Measurements from ENCODE around the gene UBAP1L. TPM values are rescaled to one million over a fixed set of nuclear protein-coding genes. Genes with fewer than 3 reads are reported as not detected.

The UBAP1L gene
- total RNA-seq, 1 experiment from 2014 or later = 2.5 TPM

GRCh38 chr15:65058394-65059368, 56.3 kb downstream of the UBAP1L start:
- no TSS peak for BruUV-seq (replicated peaks)
- no peak overlapping the region for H3K27ac ChIP-seq
- H3K4me1 ChIP-seq (replicated peaks; ENCODE audit: insufficient read depth) = peaks cover 36% of the 10 kb centered on the region
- intact Hi-C loops (cut with micrococcal nuclease; ENCODE audit: unreplicated experiment) = loop anchor here (10.0 kb wide), 1 partner anchor 126 kb away; the partner anchor contains the start of gene CLPX
- H2AFZ ChIP-seq = no peak overlapping the region
- peak overlapping the region; percentile 58; the same call in 1 of the 2 replicates for H3K4me2 ChIP-seq
- no peak for DNase-seq
- CTCF ChIA-PET = interaction anchor here (0.5 kb wide), 1 partner anchor 1422 kb away, joined by 4 read pairs; no protein-coding TSS in a partner anchor
- POLR2A ChIA-PET (ENCODE audit: unreplicated experiment) = no interaction called here
- no peaks in the 10 kb centered on the region for H3K27me3 ChIP-seq (ENCODE audit: insufficient read depth, low read depth)
- H4K20me1 ChIP-seq (ENCODE audit: insufficient read depth) = no peaks in the 10 kb centered on the region
- no peaks in the 10 kb centered on the region for H3K9me2 ChIP-seq (ENCODE audit: insufficient read depth)
- H3K79me2 ChIP-seq (ENCODE audit: low read depth) = no peaks in the 10 kb centered on the region
- H3K4me3 ChIP-seq = no peak overlapping the region
- H3K36me3 ChIP-seq (ENCODE audit: low read depth) = no peaks in the 10 kb centered on the region
- H3K9me3 ChIP-seq (ENCODE audit: insufficient read depth, low read depth) = no peaks in the 10 kb centered on the region; the same call in 1 of the 2 replicates
- peaks cover 5% of the 10 kb centered on the region; the same call in 1 of the 2 replicates for H3F3A ChIP-seq (ENCODE audit: insufficient read depth, low read depth)
- TF ChIP-seq CTCF (conservative IDR thresholded peaks at IDR 0.05) = no peak
- TF ChIP-seq EZH2 (IDR thresholded peaks at IDR 0.05; ENCODE audit: low read depth) = no peak

GRCh38 chr15:65057549-65057940, 57.5 kb downstream of the UBAP1L start:
- Histone ChIP-seq H3K9me2 (ENCODE audit: insufficient read depth) (no peaks in the 10 kb centered on the region), H3F3A (ENCODE audit: insufficient read depth, low read depth) (peaks cover 5% of the 10 kb centered on the region; the same call in 1 of the 2 replicates), H3K9me3 (ENCODE audit: insufficient read depth, low read depth) (no peaks in the 10 kb centered on the region; the same call in 1 of the 2 replicates), H4K20me1 (ENCODE audit: insufficient read depth) (no peaks in the 10 kb centered on the region), H3K4me2 (peak overlapping the region; percentile 58), H3K27ac (no peak overlapping the region), H2AFZ (no peak overlapping the region), H3K36me3 (ENCODE audit: low read depth) (no peaks in the 10 kb centered on the region), H3K79me2 (ENCODE audit: low read depth) (no peaks in the 10 kb centered on the region), H3K27me3 (ENCODE audit: insufficient read depth, low read depth) (no peaks in the 10 kb centered on the region), H3K4me3 (no peak overlapping the region), H3K4me1 (replicated peaks; ENCODE audit: insufficient read depth) (peaks cover 36% of the 10 kb centered on the region)
- ChIA-PET CTCF (no interaction called here), POLR2A (ENCODE audit: unreplicated experiment) (no interaction called here)
- no peak for TF ChIP-seq EZH2 (IDR thresholded peaks at IDR 0.05; ENCODE audit: low read depth)
- no peak for TF ChIP-seq CTCF (conservative IDR thresholded peaks at IDR 0.05)
- intact Hi-C loops (cut with micrococcal nuclease; ENCODE audit: unreplicated experiment) = loop anchor here (1.0 to 10.0 kb wide), 2 partner anchors 127 to 240 kb away; partner anchors contain the start of gene CLPX
- no TSS peak for BruUV-seq (replicated peaks)
- no peak for DNase-seq

- TF ChIP-seq EZH2 (IDR thresholded peaks at IDR 0.05; ENCODE audit: low read depth) (no peak), CTCF (conservative IDR thresholded peaks at IDR 0.05) (no peak)
- peaks cover 36% of the 10 kb centered on the region for H3K4me1 ChIP-seq (replicated peaks; ENCODE audit: insufficient read depth)
- ChIA-PET CTCF (no interaction called here), POLR2A (ENCODE audit: unreplicated experiment) (interaction anchor here (0.5 kb wide), 1 partner anchor 128 kb away, joined by 11 read pairs; the partner anchor contains the start of gene CLPX)
- H3K79me2 ChIP-seq (ENCODE audit: low read depth) = no peaks in the 10 kb centered on the region
- H4K20me1 ChIP-seq (ENCODE audit: insufficient read depth) = no peaks in the 10 kb centered on the region
- no peaks in the 10 kb centered on the region for H3K36me3 ChIP-seq (ENCODE audit: low read depth)
- peak; percentile 92 to 96 for DNase-seq
- peak overlapping the region; percentile 58 for H3K4me2 ChIP-seq
- H2AFZ ChIP-seq = no peak overlapping the region
- no peak overlapping the region for H3K4me3 ChIP-seq
- intact Hi-C loops (cut with micrococcal nuclease; ENCODE audit: unreplicated experiment) = loop anchor here (1.0 to 10.0 kb wide), 2 partner anchors 128 to 240 kb away; partner anchors contain the start of gene CLPX
- no peaks in the 10 kb centered on the region; the same call in 1 of the 2 replicates for H3K9me3 ChIP-seq (ENCODE audit: insufficient read depth, low read depth)
- no peaks in the 10 kb centered on the region for H3K9me2 ChIP-seq (ENCODE audit: insufficient read depth)
- peaks cover 5% of the 10 kb centered on the region; the same call in 1 of the 2 replicates for H3F3A ChIP-seq (ENCODE audit: insufficient read depth, low read depth)
- H3K27ac ChIP-seq = peak overlapping the region; percentile 45
- H3K27me3 ChIP-seq (ENCODE audit: insufficient read depth, low read depth) = no peaks in the 10 kb centered on the region
- no TSS peak for BruUV-seq (replicated peaks)
Observed at GRCh38 chr15:65056868-65057548, 58.0 kb downstream of the UBAP1L start.
